Measurements from ENCODE around the gene CTIF.

CTIF gene

GRCh38 chr18:48667276-48668254 is 128.7 kb downstream of the CTIF start:
- DNase-seq (ENCODE audit: low spot score), result peak; percentile 55

- DNase-seq (ENCODE audit: low spot score), result no peak
Measured at GRCh38 chr18:48668466-48669179, 129.8 kb downstream of the CTIF start.

GRCh38 chr18:48669180-48669675 is 130.4 kb downstream of the CTIF start:
- no peak for DNase-seq (ENCODE audit: low spot score)

GRCh38 chr18:48669991-48670750 is 131.3 kb downstream of the CTIF start:
- DNase-seq (ENCODE audit: low spot score), result no peak

- no peak for DNase-seq (ENCODE audit: low spot score)
Measured at GRCh38 chr18:48670751-48671560, 132.1 kb downstream of the CTIF start.

GRCh38 chr18:48671561-48671945 is 132.7 kb downstream of the CTIF start:
- no peak for DNase-seq (ENCODE audit: low spot score)

- no peak for DNase-seq (ENCODE audit: low spot score)
Measured at GRCh38 chr18:48672671-48673340, 134.0 kb downstream of the CTIF start.

- DNase-seq (ENCODE audit: low spot score), result no peak
Measured at GRCh38 chr18:48673456-48673852, 134.6 kb downstream of the CTIF start.

- no peak for DNase-seq (ENCODE audit: low spot score)
Measured at GRCh38 chr18:48673853-48674721, 135.3 kb downstream of the CTIF start.

GRCh38 chr18:48674758-48675351 is 136.0 kb downstream of the CTIF start:
- no peak for DNase-seq (ENCODE audit: low spot score)

GRCh38 chr18:48675352-48675761 is 136.5 kb downstream of the CTIF start:
- peak; percentile 91 for DNase-seq (ENCODE audit: low spot score)

- no peak for DNase-seq (ENCODE audit: low spot score)
Measured at GRCh38 chr18:48675912-48676311, 137.1 kb downstream of the CTIF start.

GRCh38 chr18:48676346-48676745 is 137.5 kb downstream of the CTIF start:
- DNase-seq (ENCODE audit: low spot score), result no peak

- DNase-seq (ENCODE audit: low spot score), result peak; percentile 83
Measured at GRCh38 chr18:48676756-48677368, 138.0 kb downstream of the CTIF start.

- DNase-seq (ENCODE audit: low spot score), result no peak
Measured at GRCh38 chr18:48678237-48679115, 139.6 kb downstream of the CTIF start.

- no peak for DNase-seq (ENCODE audit: low spot score)
Measured at GRCh38 chr18:48679236-48679635, 140.4 kb downstream of the CTIF start.

GRCh38 chr18:48680339-48681250 is 141.8 kb downstream of the CTIF start:
- DNase-seq (ENCODE audit: low spot score), result no peak
